ENCODE measurements around the gene NAA80. TPM values are rescaled to one million over a fixed set of nuclear protein-coding genes. Genes with fewer than 3 reads are reported as not detected.
A peak's percentile ranks its signal among the peaks of the same experiment; 100 is the strongest.

The NAA80 gene
- total and polyA plus RNA-seq, 2 of the 13 experiments (the other 11 are each of a cell fraction or from before 2014, with no cell fraction given), result 3.4 to 8.7 TPM

GRCh38 chr3:50321336-50322114 is 22.3 kb upstream of the NAA80 start (continued):
- peak; percentile 48; the same call in 1 of the 2 replicates for TF ChIP-seq MYC (CRISPR knock-in tag; IDR thresholded peaks at IDR 0.05; ENCODE audit: borderline replicate concordance)
- TF ChIP-seq ZNF232 (CRISPR knock-in tag; IDR thresholded peaks at IDR 0.05; ENCODE audit: borderline replicate concordance), result peak; percentile 26; the same call in 1 of the 2 replicates
- no peak for TF ChIP-seq ZNF629 (CRISPR knock-in tag; conservative IDR thresholded peaks at IDR 0.05)
- no peak; the same call in 1 of the 2 replicates for TF ChIP-seq FOSL2 (CRISPR knock-in tag; IDR thresholded peaks at IDR 0.05)
- peak; percentile 14; the same call in 1 of the 2 replicates for TF ChIP-seq ZNF580 (CRISPR knock-in tag; IDR thresholded peaks at IDR 0.05; ENCODE audit: borderline replicate concordance, low read depth)
- TF ChIP-seq TIGD3 (CRISPR knock-in tag; IDR thresholded peaks at IDR 0.05; ENCODE audit: borderline replicate concordance), result 0 out of 2 replicates have a peak, but pooled peaks have one; percentile 79
- TF ChIP-seq NFATC3 (CRISPR knock-in tag; IDR thresholded peaks at IDR 0.05), result no peak
- peak; percentile 60; the same call in 1 of the 2 replicates for TF ChIP-seq MEF2D (CRISPR knock-in tag; IDR thresholded peaks at IDR 0.05)
- TF ChIP-seq ZSCAN31 (CRISPR knock-in tag; IDR thresholded peaks at IDR 0.05; ENCODE audit: low read depth), result 0 out of 2 replicates have a peak, but pooled peaks have one; percentile 43
- 0 out of 2 replicates have a peak, but pooled peaks have one; percentile 11 for TF ChIP-seq ETV5 (CRISPR knock-in tag; IDR thresholded peaks at IDR 0.05; ENCODE audit: borderline replicate concordance)
- 0 out of 2 replicates have a peak, but pooled peaks have one; percentile 15 for TF ChIP-seq TFAP4 (IDR thresholded peaks at IDR 0.05; ENCODE audit: borderline replicate concordance, low read depth)
- peak; percentile 58 for TF ChIP-seq PITX1 (CRISPR knock-in tag; IDR thresholded peaks at IDR 0.05)
- peak; percentile 59; the same call in 1 of the 2 replicates for TF ChIP-seq FOXJ3 (CRISPR knock-in tag; IDR thresholded peaks at IDR 0.05; ENCODE audit: borderline replicate concordance)
- TF ChIP-seq NFKBIZ (CRISPR knock-in tag; IDR thresholded peaks at IDR 0.05), result peak; percentile 16; the same call in 1 of the 2 replicates
- peak; percentile 61 for TF ChIP-seq ZMYM3 (CRISPR knock-in tag; IDR thresholded peaks at IDR 0.05)
- peak; percentile 31; the same call in 1 of the 2 replicates for TF ChIP-seq TBX3 (IDR thresholded peaks at IDR 0.05; ENCODE audit: borderline replicate concordance)
- 0 out of 2 replicates have a peak, but pooled peaks have one; percentile 60 for TF ChIP-seq ZNF343 (CRISPR knock-in tag; IDR thresholded peaks at IDR 0.05)
- TF ChIP-seq ZNF710 (CRISPR knock-in tag; IDR thresholded peaks at IDR 0.05; ENCODE audit: borderline replicate concordance), result no peak
- peak; percentile 61; the same call in 1 of the 2 replicates for TF ChIP-seq ZNF430 (CRISPR knock-in tag; IDR thresholded peaks at IDR 0.05)
- no peak for TF ChIP-seq ZNF121 (CRISPR knock-in tag; IDR thresholded peaks at IDR 0.05)
- TF ChIP-seq HIC2 (CRISPR knock-in tag; IDR thresholded peaks at IDR 0.05; ENCODE audit: low read depth), result peak; percentile 67; the same call in 1 of the 2 replicates
- TF ChIP-seq HNRNPL (IDR thresholded peaks at IDR 0.05; ENCODE audit: low read depth, low read length), result peak; percentile 87; the same call in 1 of the 2 replicates
